22Rv1 (cell line): ENCODE results near the gene ASIC4.

ENCODE experiments used
- H3K27ac ChIP-seq: fragments of 450-650 bp; 2 replicates; pipeline ENCODE4 v1.5.1; 2017
- ZFX ChIP-seq: fragments of 450-650 bp; IDR thresholded peaks from 2 replicates; pipeline ENCODE4 v1.6.1; 2017; ENCODE audit warnings: antibody characterized with exemption, borderline replicate concordance
- TF ChIP-seq, protein P1 (sequence below): fragments of 450-650 bp; IDR thresholded peaks from 2 replicates; pipeline ENCODE4 v1.5.1; 2017; ENCODE audit warnings: mild to moderate bottlenecking

The ASIC4 gene

DNA sequence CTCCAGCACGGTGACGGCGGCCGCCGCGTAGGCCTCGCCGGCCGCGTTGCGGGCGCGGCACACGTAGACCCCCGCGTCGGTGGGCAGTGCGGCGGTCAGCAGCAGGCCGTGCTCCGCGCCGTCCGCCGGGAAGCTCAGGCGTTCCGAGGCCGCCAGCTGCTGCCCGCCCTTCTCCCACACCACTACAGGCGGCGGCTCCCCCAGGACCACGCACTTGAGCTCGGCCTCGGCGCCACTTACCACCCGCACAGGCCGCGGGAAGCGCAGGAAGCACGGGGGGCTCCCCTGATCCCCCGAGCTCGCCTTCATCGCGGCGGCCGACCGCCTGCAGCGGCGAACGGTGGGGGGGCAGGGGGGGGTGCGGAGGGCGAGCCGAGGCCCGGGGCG, 56.6 kb downstream of the ASIC4 start:
- peak overlapping the region; percentile 32; the same call in 1 of the 2 replicates for H3K27ac ChIP-seq
- no peak for TF ChIP-seq ZFX
- TF ChIP-seq, protein P1, sequence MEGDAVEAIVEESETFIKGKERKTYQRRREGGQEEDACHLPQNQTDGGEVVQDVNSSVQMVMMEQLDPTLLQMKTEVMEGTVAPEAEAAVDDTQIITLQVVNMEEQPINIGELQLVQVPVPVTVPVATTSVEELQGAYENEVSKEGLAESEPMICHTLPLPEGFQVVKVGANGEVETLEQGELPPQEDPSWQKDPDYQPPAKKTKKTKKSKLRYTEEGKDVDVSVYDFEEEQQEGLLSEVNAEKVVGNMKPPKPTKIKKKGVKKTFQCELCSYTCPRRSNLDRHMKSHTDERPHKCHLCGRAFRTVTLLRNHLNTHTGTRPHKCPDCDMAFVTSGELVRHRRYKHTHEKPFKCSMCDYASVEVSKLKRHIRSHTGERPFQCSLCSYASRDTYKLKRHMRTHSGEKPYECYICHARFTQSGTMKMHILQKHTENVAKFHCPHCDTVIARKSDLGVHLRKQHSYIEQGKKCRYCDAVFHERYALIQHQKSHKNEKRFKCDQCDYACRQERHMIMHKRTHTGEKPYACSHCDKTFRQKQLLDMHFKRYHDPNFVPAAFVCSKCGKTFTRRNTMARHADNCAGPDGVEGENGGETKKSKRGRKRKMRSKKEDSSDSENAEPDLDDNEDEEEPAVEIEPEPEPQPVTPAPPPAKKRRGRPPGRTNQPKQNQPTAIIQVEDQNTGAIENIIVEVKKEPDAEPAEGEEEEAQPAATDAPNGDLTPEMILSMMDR = no peak

DNA sequence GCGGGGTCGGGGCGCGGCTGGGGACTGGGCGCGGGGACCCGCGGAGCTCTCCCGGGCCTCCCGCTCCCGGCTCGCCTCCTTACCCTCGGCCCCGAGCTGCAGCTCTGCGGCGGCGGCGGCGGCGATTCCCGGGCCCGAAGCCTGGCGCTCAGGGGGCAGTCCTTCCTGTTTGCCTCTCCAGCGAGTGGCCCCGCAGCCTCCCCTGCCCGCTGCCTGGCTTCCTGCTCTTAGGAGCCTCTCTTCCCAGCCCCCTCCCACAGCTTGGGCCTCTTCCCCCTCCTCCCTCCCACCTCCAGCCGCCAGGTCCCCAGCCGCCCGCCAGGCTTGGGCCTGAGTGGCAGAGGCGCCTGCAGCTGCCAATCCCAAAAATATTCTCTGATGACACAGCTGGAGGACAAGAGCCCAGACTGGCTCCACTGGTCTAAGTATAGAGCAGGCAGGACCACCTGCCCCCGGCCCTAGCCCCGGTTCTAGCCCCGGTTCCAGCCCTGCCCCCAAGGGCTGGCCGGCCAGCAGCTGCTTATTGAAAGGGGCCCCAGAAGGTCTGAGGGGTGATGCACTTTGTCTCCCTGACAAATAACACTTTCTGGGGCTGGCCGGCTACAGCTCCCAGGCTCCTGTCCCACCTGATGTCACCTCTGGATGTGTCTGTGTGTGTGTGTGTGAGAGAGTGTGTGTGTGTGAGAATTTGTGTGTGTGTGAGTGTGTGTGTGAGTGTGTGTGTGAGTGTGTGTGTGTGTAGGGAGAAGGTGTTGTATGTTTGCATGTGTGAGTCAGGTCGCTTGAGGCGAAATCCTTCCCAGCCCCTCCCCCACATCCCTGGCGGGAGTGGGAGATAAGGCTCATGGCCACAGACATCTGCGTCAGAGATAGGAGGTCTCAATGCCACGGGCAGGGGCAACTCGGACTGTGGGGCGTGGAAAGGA, 57.3 kb downstream of the ASIC4 start, which contains the start of gene OBSL1:
TSS of gene OBSL1 (minus strand) at position 229 of the 926 bp plus-strand sequence. CDS start 307 bp downstream, outside the sequence.
- no peak for TF ChIP-seq ZFX
- TF ChIP-seq, protein P1 = no peak
- H3K27ac ChIP-seq = peak within 1 kb of the TSS; percentile 32; the same call in 1 of the 2 replicates

DNA sequence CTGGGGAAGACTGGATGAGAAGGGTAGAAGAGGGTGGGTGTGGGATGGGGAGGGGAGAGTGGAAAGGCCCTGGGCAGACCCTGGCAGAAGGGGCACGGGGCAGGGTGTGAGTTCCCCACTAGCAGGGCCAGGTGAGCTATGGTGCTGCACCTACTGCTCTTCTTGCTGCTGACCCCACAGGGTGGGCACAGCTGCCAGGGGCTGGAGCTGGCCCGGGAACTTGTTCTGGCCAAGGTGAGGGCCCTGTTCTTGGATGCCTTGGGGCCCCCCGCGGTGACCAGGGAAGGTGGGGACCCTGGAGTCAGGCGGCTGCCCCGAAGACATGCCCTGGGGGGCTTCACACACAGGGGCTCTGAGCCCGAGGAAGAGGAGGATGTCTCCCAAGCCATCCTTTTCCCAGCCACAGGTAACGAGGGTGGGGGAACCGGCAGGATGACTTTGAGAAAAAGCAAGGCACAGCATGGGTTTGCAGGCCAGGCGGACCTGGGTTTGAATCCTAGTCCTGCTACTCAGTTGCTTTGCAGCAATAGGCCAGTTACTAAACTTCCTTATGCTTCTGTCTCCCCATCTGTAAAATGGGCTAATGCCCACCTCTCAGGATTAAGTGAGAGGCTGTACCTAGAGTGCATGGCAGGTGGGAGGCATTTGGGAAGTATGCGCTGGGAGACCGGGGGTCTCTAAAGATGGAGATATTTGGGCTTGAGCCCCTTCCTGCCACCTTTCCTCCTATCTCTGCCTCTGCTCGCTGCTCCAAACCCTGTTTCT, 58.1 kb downstream of the ASIC4 start, which contains the start of gene INHA:
TSS of gene INHA (plus strand) at position 74 of the 765 bp plus-strand sequence. CDS start at position 139, 65 bp downstream.
- peak within 1 kb of the TSS; percentile 32; the same call in 1 of the 2 replicates for H3K27ac ChIP-seq
- TF ChIP-seq ZFX = no peak

DNA sequence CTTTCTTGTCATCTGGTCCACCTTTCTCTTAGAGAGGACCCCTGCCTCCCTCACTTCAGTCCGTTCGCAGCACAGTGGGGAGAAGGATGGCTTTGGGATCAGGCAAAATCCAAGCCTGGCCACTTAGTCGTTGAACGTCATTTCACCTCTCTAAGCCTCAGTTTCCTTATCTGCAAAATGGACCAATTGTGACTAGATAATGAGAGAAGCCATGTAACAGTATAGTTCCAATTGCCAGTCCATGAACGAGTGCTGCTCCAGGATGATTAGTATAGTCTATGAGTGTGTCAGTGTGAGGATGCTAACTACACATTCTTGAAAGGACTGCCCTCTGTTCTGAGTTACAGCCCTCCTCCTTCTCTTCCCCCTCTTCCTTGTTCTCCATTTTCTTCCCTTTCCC, 58.9 kb downstream of the ASIC4 start:
- TF ChIP-seq, protein P1 = no peak
- no peak for TF ChIP-seq ZFX

DNA sequence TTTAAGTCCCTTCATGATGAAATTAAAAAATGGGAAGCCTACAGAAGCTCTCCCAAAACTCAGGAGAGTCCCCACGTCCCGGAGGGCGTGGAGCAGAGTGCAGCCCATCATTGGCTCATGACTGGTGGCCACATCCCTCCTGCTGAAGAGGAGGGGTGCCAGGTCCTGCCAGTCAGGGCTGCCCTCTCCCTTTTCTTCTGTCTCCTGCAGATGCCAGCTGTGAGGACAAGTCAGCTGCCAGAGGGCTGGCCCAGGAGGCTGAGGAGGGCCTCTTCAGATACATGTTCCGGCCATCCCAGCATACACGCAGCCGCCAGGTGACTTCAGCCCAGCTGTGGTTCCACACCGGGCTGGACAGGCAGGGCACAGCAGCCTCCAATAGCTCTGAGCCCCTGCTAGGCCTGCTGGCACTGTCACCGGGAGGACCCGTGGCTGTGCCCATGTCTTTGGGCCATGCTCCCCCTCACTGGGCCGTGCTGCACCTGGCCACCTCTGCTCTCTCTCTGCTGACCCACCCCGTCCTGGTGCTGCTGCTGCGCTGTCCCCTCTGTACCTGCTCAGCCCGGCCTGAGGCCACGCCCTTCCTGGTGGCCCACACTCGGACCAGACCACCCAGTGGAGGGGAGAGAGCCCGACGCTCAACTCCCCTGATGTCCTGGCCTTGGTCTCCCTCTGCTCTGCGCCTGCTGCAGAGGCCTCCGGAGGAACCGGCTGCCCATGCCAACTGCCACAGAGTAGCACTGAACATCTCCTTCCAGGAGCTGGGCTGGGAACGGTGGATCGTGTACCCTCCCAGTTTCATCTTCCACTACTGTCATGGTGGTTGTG, 60.4 kb downstream of the ASIC4 start:
- no peak overlapping the region for H3K27ac ChIP-seq
- TF ChIP-seq ZFX = no peak
- TF ChIP-seq, protein P1 = no peak

More for the DNA sequence above, 58.9 kb downstream of the ASIC4 start:
- no peak overlapping the region for H3K27ac ChIP-seq

DNA sequence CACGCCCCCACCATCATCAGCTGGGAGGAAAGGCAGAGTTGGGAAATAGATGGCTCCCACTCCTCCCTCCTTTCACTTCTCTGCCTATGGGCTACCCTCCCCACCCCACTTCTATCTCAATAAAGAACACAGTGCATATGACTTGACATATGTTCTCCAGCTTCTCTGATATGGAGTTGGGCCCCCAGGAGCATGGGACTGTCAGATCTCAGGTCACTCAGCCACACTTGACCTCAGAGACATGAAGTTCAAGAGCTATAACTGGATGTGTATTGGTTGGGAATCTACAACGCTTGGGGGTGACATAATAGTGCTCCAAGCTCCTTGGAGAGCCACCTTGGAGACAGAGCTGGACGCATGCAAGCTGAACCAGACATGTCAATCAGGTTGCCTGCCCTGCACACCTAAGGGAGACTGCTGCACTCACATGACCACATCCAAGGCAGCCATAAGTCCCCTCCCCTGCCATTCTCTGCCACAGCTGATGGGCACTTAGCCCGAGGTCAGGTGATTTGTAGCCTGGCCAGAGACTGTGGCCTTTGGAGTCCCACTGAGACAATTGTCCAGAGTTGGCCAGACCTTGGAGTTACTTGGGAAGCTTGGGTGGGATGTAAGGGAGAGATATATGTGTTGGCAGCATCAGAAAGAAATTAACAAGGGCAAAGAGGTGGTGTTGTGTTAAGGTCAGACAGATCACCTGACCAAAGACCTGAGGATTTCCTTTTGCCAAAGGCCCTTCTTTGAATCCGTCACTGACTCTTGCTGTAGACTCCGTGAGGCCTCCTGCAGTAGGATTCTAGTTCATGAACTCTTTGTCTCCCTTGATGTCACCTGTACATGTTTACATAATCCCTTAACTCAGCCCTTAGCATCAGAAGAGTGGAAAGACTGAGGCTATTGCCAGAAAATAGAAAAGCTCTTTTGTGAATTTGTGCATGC, 61.6 kb downstream of the ASIC4 start:
- no peak for TF ChIP-seq ZFX
- TF ChIP-seq, protein P1 = no peak
- no peak overlapping the region for H3K27ac ChIP-seq
